GM21825 (cell line): ENCODE results near the gene DIP2B.

ENCODE experiments used
- ATAC-seq: cut with Tn5 transposase; IDR thresholded peaks from one replicate; pipeline ENCODE4 v1.9.1; 2021; ENCODE audit warnings: mild to moderate bottlenecking, moderate library complexity; ENCODE audit not compliant: unreplicated experiment

DIP2B gene

GRCh38 chr12:50790081-50790480, 285.3 kb downstream of the DIP2B start:
- no peak for ATAC-seq
